BE2C (cell line): Measurements from ENCODE around the gene POLR1E.

Experiments
- DNase-seq: peaks from one replicate; pipeline ENCODE4 v3.0.0-alpha.2; 2020
- H3K27me3 ChIP-seq: fragments of 250-450 bp; sonication (Bioruptor Pico); 2 replicates; pipeline ENCODE4 v1.5.1; 2020; ENCODE audit warnings: mild to moderate bottlenecking
- H3K36me3 ChIP-seq: fragments of 250-450 bp; sonication (Bioruptor Pico); 2 replicates; pipeline ENCODE4 v1.5.1; 2020; ENCODE audit warnings: mild to moderate bottlenecking
- H3K4me1 ChIP-seq: fragments of 250-450 bp; sonication (Bioruptor Pico); 2 replicates; pipeline ENCODE4 v1.5.1; 2020
- H3K4me3 ChIP-seq: 2 replicates; pipeline ENCODE4 v1.5.1; 2011; ENCODE audit warnings: low read depth, low read length
- H3K9me3 ChIP-seq: fragments of 250-450 bp; sonication (Bioruptor Pico); 2 replicates; pipeline ENCODE4 v1.5.1; 2020
- CTCF ChIP-seq: IDR thresholded peaks from 2 replicates; pipeline ENCODE4 v1.5.1; 2012; ENCODE audit warnings: mild to moderate bottlenecking, low read depth, low read length

POLR1E gene

GRCh38 chr9:37521111-37521510, 35.4 kb downstream of the POLR1E start:
- no peak for DNase-seq
- peaks cover 54% of the 10 kb centered on the region for H3K36me3 ChIP-seq
- H3K4me1 ChIP-seq, result no peaks in the 10 kb centered on the region
- no peak overlapping the region for H3K4me3 ChIP-seq
- H3K27me3 ChIP-seq, result no peaks in the 10 kb centered on the region
- no peak for TF ChIP-seq CTCF
- H3K9me3 ChIP-seq, result no peaks in the 10 kb centered on the region

GRCh38 chr9:37522971-37523370, 37.2 kb downstream of the POLR1E start:
- peaks cover 68% of the 10 kb centered on the region for H3K36me3 ChIP-seq
- TF ChIP-seq CTCF, result no peak

GRCh38 chr9:37523916-37524315, 38.2 kb downstream of the POLR1E start:
- Histone ChIP-seq H3K4me3 (no peak overlapping the region), H3K9me3 (no peaks in the 10 kb centered on the region), H3K27me3 (no peaks in the 10 kb centered on the region), H3K36me3 (peaks cover 73% of the 10 kb centered on the region), H3K4me1 (no peaks in the 10 kb centered on the region)
- TF ChIP-seq CTCF, result no peak
- no peak for DNase-seq

More at GRCh38 chr9:37522971-37523370, 37.2 kb downstream of the POLR1E start:
- Histone ChIP-seq H3K27me3 (no peaks in the 10 kb centered on the region), H3K4me1 (no peaks in the 10 kb centered on the region), H3K4me3 (no peak overlapping the region), H3K9me3 (no peaks in the 10 kb centered on the region)
- DNase-seq, result no peak

- TF ChIP-seq CTCF, result no peak
- H3K36me3 ChIP-seq, result peaks cover 65% of the 10 kb centered on the region
- DNase-seq, result no peak
These were observed 43.1 kb downstream of the POLR1E start for GRCh38 chr9:37528652-37529471.

GRCh38 chr9:37531699-37532098, 46.0 kb downstream of the POLR1E start:
- TF ChIP-seq CTCF, result no peak
- no peak for DNase-seq
- Histone ChIP-seq H3K27me3 (no peaks in the 10 kb centered on the region), H3K36me3 (peaks cover 55% of the 10 kb centered on the region), H3K4me1 (no peaks in the 10 kb centered on the region), H3K9me3 (no peaks in the 10 kb centered on the region), H3K4me3 (no peak overlapping the region)

More at GRCh38 chr9:37528652-37529471, 43.1 kb downstream of the POLR1E start:
- Histone ChIP-seq H3K4me1 (no peaks in the 10 kb centered on the region), H3K4me3 (no peak overlapping the region), H3K9me3 (no peaks in the 10 kb centered on the region), H3K27me3 (no peaks in the 10 kb centered on the region)

GRCh38 chr9:37534412-37534811, 48.7 kb downstream of the POLR1E start:
- Histone ChIP-seq H3K4me1 (no peaks in the 10 kb centered on the region), H3K27me3 (no peaks in the 10 kb centered on the region), H3K4me3 (no peak overlapping the region), H3K9me3 (no peaks in the 10 kb centered on the region), H3K36me3 (peaks cover 48% of the 10 kb centered on the region)
- no peak for DNase-seq
- no peak for TF ChIP-seq CTCF
